Activated T-cell treated with anti-CD3 and anti-CD28 coated beads, Interleukin-2, amount 50 U/mL, for 24 hours (primary cell): ENCODE measurements around the gene ALDH1L2.
"Not testable (repeated sequence)": the region's sequence is repeated elsewhere in the genome, so short reads cannot be mapped to it uniquely, and the experiment has no call there.

ENCODE experiments used
- DNase-seq: peaks from one replicate; pipeline ENCODE4 v3.0.0-alpha.2; 2020
- H3K27ac Mint-ChIP-seq: 2 replicates; pipeline ENCODE4 v1.8.0; 2020; ENCODE audit warnings: mild to moderate bottlenecking, mixed read lengths
- H3K27me3 Mint-ChIP-seq: 2 replicates; pipeline ENCODE4 v1.8.0; 2020; ENCODE audit warnings: mixed read lengths
- H3K36me3 Mint-ChIP-seq: 2 replicates; pipeline ENCODE4 v1.8.0; 2020; ENCODE audit warnings: low read depth, mixed read lengths
- H3K4me1 Mint-ChIP-seq: 2 replicates; pipeline ENCODE4 v1.8.0; 2020; ENCODE audit warnings: low read depth, mixed read lengths
- H3K4me3 Mint-ChIP-seq: 2 replicates; pipeline ENCODE4 v1.8.0; 2020; ENCODE audit warnings: mild to moderate bottlenecking, moderate library complexity, mixed read lengths
- H3K9me3 Mint-ChIP-seq: 2 replicates; pipeline ENCODE4 v1.8.0; 2020; ENCODE audit warnings: mixed read lengths

Gene ALDH1L2

GRCh38 chr12:104997541-104997940, 86.7 kb downstream of the ALDH1L2 start:
- no peaks in the 10 kb centered on the region for H3K27me3 Mint-ChIP-seq
- no peak overlapping the region for H3K27ac Mint-ChIP-seq
- peaks cover 9% of the 10 kb centered on the region for H3K9me3 Mint-ChIP-seq
- H3K4me3 Mint-ChIP-seq = no peak overlapping the region
- peaks cover 96% of the 10 kb centered on the region for H3K36me3 Mint-ChIP-seq
- H3K4me1 Mint-ChIP-seq = peaks cover 7% of the 10 kb centered on the region
- DNase-seq = no peak

GRCh38 chr12:104994336-104994735, 89.9 kb downstream of the ALDH1L2 start:
- H3K9me3 Mint-ChIP-seq = no peaks in the 10 kb centered on the region
- H3K27ac Mint-ChIP-seq = no peak overlapping the region
- H3K4me1 Mint-ChIP-seq = peaks cover 36% of the 10 kb centered on the region
- no peak for DNase-seq
- no peaks in the 10 kb centered on the region for H3K27me3 Mint-ChIP-seq
- peaks cover 96% of the 10 kb centered on the region for H3K36me3 Mint-ChIP-seq
- no peak overlapping the region for H3K4me3 Mint-ChIP-seq

- H3K9me3 Mint-ChIP-seq = no peaks in the 10 kb centered on the region
- no peak for DNase-seq
- H3K27me3 Mint-ChIP-seq = no peaks in the 10 kb centered on the region
- H3K36me3 Mint-ChIP-seq = peaks cover 94% of the 10 kb centered on the region
- H3K27ac Mint-ChIP-seq = peak overlapping the region; percentile 65
- peaks cover 52% of the 10 kb centered on the region for H3K4me1 Mint-ChIP-seq
- no peak overlapping the region for H3K4me3 Mint-ChIP-seq
Observed at GRCh38 chr12:104991565-104992128, 92.6 kb downstream of the ALDH1L2 start.

- no peaks in the 10 kb centered on the region for H3K27me3 Mint-ChIP-seq
- H3K9me3 Mint-ChIP-seq = no peaks in the 10 kb centered on the region
- H3K4me3 Mint-ChIP-seq = no peak overlapping the region
- no peak for DNase-seq
- H3K36me3 Mint-ChIP-seq = peaks cover 91% of the 10 kb centered on the region
- peak overlapping the region; percentile 65 for H3K27ac Mint-ChIP-seq
- H3K4me1 Mint-ChIP-seq = peaks cover 53% of the 10 kb centered on the region
Observed at GRCh38 chr12:104990950-104991349, 93.3 kb downstream of the ALDH1L2 start.

- no peaks in the 10 kb centered on the region for H3K9me3 Mint-ChIP-seq
- peak; percentile 91 for DNase-seq
- H3K36me3 Mint-ChIP-seq = peaks cover 44% of the 10 kb centered on the region
- peaks cover 2% of the 10 kb centered on the region for H3K27me3 Mint-ChIP-seq
- H3K27ac Mint-ChIP-seq = peak within 1 kb of the TSS; percentile 90
- H3K4me1 Mint-ChIP-seq = peaks cover 51% of the 10 kb centered on the region
- peak within 1 kb of the TSS; percentile 88 for H3K4me3 Mint-ChIP-seq
Observed at GRCh38 chr12:104986022-104986941, 98.0 kb downstream of the ALDH1L2 start, which contains the start of gene NOPCHAP1. Gene NOPCHAP1 (plus strand): TSS chr12:104986316. CDS start chr12:104986353, 37 bp downstream.

GRCh38 chr12:104985206-104985605, 99.1 kb downstream of the ALDH1L2 start:
- no peak for DNase-seq
- H3K27ac Mint-ChIP-seq = no peak overlapping the region
- no peaks in the 10 kb centered on the region for H3K9me3 Mint-ChIP-seq
- peaks cover 34% of the 10 kb centered on the region for H3K36me3 Mint-ChIP-seq
- H3K27me3 Mint-ChIP-seq = peaks cover 2% of the 10 kb centered on the region
- peak overlapping the region; percentile 88 for H3K4me3 Mint-ChIP-seq
- peaks cover 40% of the 10 kb centered on the region for H3K4me1 Mint-ChIP-seq

GRCh38 chr12:104977688-104978087, 106.6 kb downstream of the ALDH1L2 start:
- not testable (repeated sequence) for DNase-seq, H3K4me1 Mint-ChIP-seq, H3K27ac Mint-ChIP-seq, H3K4me3 Mint-ChIP-seq, H3K27me3 Mint-ChIP-seq, H3K9me3 Mint-ChIP-seq, H3K36me3 Mint-ChIP-seq

- Mint-ChIP-seq H3K27me3 (no peaks in the 10 kb centered on the region), H3K4me1 (peaks cover 3% of the 10 kb centered on the region), H3K27ac (no peak overlapping the region), H3K9me3 (no peaks in the 10 kb centered on the region), H3K4me3 (no peak overlapping the region), H3K36me3 (no peaks in the 10 kb centered on the region)
- no peak for DNase-seq
Observed at GRCh38 chr12:104976703-104977102, 107.6 kb downstream of the ALDH1L2 start.

- Mint-ChIP-seq H3K36me3 (no peaks in the 10 kb centered on the region), H3K27ac (no peak overlapping the region), H3K4me1 (peaks cover 3% of the 10 kb centered on the region), H3K27me3 (no peaks in the 10 kb centered on the region), H3K9me3 (no peaks in the 10 kb centered on the region), H3K4me3 (no peak overlapping the region)
- no peak for DNase-seq
Observed at GRCh38 chr12:104975587-104976343, 108.5 kb downstream of the ALDH1L2 start.

GRCh38 chr12:104974626-104975290, 109.5 kb downstream of the ALDH1L2 start:
- H3K4me3 Mint-ChIP-seq = no peak overlapping the region
- H3K27ac Mint-ChIP-seq = no peak overlapping the region
- peaks cover 3% of the 10 kb centered on the region for H3K4me1 Mint-ChIP-seq
- no peaks in the 10 kb centered on the region for H3K9me3 Mint-ChIP-seq
- H3K36me3 Mint-ChIP-seq = no peaks in the 10 kb centered on the region
- no peaks in the 10 kb centered on the region for H3K27me3 Mint-ChIP-seq
- no peak for DNase-seq

- H3K27ac Mint-ChIP-seq = no peak overlapping the region
- no peak for DNase-seq
- no peak overlapping the region for H3K4me3 Mint-ChIP-seq
- no peaks in the 10 kb centered on the region for H3K36me3 Mint-ChIP-seq
- peaks cover 3% of the 10 kb centered on the region for H3K4me1 Mint-ChIP-seq
- no peaks in the 10 kb centered on the region for H3K27me3 Mint-ChIP-seq
- no peaks in the 10 kb centered on the region for H3K9me3 Mint-ChIP-seq
Observed at GRCh38 chr12:104973250-104973649, 111.0 kb downstream of the ALDH1L2 start.

- Mint-ChIP-seq H3K9me3 (no peaks in the 10 kb centered on the region), H3K36me3 (no peaks in the 10 kb centered on the region), H3K4me1 (peaks cover 3% of the 10 kb centered on the region), H3K4me3 (no peak overlapping the region), H3K27ac (no peak overlapping the region), H3K27me3 (peaks cover under 1% of the 10 kb centered on the region)
- no peak for DNase-seq
Observed at GRCh38 chr12:104971306-104971705, 113.0 kb downstream of the ALDH1L2 start.
